Measurements from ENCODE around the gene CDH15. TPM values are rescaled to one million over a fixed set of nuclear protein-coding genes. Genes with fewer than 3 reads are reported as not detected.

The CDH15 gene
- total RNA-seq, 2 experiments from 2014 or later: not detected

DNA sequence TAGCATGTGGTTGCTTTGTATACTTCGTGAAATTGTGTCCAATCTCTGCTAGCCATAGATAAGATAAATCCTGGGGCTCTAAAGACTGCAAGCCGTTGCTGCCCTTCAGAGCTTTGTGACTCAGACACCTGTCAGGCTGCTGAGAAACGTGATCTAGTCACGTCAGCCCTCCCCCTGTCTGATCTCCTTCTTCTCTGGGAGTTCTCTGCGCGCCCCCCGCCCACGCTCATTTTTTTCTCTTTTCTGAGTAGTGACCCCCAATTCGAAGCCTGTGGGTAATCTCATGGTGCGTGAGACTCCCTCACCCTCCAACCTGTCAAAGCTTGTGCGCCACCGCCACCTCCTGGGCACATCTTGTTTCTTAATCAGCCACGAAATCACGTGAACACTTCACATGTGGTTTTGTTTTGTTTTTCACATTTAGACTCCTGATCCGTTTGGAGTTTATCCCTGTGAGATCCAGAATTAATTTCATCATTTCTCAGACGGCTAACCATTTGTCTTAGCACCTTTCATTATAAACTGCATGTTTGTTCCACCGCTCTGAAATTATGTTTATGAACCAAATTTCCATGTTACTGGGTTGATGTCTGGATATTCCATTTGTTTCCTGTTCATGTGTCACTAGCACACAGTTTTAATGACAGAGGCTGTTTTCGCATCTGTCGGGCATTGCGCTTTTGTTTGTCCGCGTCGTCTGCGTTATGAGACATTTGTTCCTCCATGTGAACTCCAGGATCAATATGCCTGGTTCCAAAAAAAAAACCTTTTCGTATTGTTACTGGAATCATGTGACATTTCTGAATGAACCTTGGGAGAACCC, 45.0 kb downstream of the CDH15 start:
- H3K4me1 Mint-ChIP-seq (ENCODE audit: low read depth): peaks cover 31% of the 10 kb centered on the region
- CTCF ChIA-PET: interaction anchor here (0.9 to 1.6 kb wide), 8 partner anchors 24 to 479 kb away, joined by 3 to 7 read pairs (median 3); partner anchors contain the start of gene SPG7
- peak overlapping the region; percentile 82 for H3K4me3 Mint-ChIP-seq
- H3K27me3 ChIP-seq (ENCODE audit: control insufficient read depth in 1 of 2, insufficient read depth in 2 of 2, low read length in 2 of 2): no peaks in the 10 kb centered on the region
- H3K27me3 Mint-ChIP-seq: no peaks in the 10 kb centered on the region
- POLR2A ChIA-PET: interaction anchor here (0.6 to 2.5 kb wide), 8 partner anchors 24 to 405 kb away, joined by 3 to 20 read pairs (median 10); partner anchors contain the start of genes ACSF3, APRT, CDH15 and GALNS
- intact Hi-C loops (cut with DNase I, micrococcal nuclease): loop anchor here (1.0 to 5.0 kb wide), 11 partner anchors 24 to 646 kb away; partner anchors contain the start of genes GALNS (in 2 of the 2), TRAPPC2L (in 2 of the 2), CDH15 (in 1 of the 2) and ZC3H18 (in 1 of the 2)
- peaks cover 30% of the 10 kb centered on the region for H3K4me1 ChIP-seq (ENCODE audit: insufficient read depth, low read length)
- H3K27ac Mint-ChIP-seq: peak overlapping the region; percentile 80
- H3K36me3 Mint-ChIP-seq (ENCODE audit: low read depth): peaks cover 23% of the 10 kb centered on the region
- peak overlapping the region; percentile 96 to 98 for H3K27ac ChIP-seq (ENCODE audit: low read depth in 1 of 2, low read length in 2 of 2)
- TF ChIP-seq, protein P1, sequence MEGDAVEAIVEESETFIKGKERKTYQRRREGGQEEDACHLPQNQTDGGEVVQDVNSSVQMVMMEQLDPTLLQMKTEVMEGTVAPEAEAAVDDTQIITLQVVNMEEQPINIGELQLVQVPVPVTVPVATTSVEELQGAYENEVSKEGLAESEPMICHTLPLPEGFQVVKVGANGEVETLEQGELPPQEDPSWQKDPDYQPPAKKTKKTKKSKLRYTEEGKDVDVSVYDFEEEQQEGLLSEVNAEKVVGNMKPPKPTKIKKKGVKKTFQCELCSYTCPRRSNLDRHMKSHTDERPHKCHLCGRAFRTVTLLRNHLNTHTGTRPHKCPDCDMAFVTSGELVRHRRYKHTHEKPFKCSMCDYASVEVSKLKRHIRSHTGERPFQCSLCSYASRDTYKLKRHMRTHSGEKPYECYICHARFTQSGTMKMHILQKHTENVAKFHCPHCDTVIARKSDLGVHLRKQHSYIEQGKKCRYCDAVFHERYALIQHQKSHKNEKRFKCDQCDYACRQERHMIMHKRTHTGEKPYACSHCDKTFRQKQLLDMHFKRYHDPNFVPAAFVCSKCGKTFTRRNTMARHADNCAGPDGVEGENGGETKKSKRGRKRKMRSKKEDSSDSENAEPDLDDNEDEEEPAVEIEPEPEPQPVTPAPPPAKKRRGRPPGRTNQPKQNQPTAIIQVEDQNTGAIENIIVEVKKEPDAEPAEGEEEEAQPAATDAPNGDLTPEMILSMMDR (IDR thresholded peaks at IDR 0.05): peak; percentile 85
- peak; percentile 71 to 90 (median 80) for DNase-seq
- peaks cover 10% of the 10 kb centered on the region for H3K36me3 ChIP-seq (ENCODE audit: insufficient read depth, low read length)
- H3K9me3 ChIP-seq (ENCODE audit: control insufficient read depth in 1 of 2, insufficient read depth in 1 of 2, low read length in 2 of 2): no peaks in the 10 kb centered on the region
- no peaks in the 10 kb centered on the region for H3K9me3 Mint-ChIP-seq
- peak overlapping the region; percentile 94 for H3K4me3 ChIP-seq (ENCODE audit: low read length)
- peak; percentile 74 for ATAC-seq (ENCODE audit: poor library complexity)

DNA sequence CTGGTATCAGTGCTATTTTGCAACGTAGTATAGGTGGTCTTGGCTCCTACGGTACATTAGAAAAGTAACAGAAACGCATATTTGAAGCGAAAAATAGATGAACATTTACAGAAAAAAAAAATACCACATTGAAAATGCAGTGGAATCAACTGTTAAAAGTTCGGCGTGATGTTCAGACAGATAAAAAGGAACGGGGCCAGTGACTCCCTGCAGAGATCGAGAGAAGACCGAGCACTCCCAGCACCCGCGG, 45.5 kb downstream of the CDH15 start:
- Histone ChIP-seq H3K27ac (ENCODE audit: low read depth in 1 of 2, low read length in 2 of 2) (peak overlapping the region; percentile 96 to 98), H3K27me3 (ENCODE audit: control insufficient read depth in 1 of 2, insufficient read depth in 2 of 2, low read length in 2 of 2) (no peaks in the 10 kb centered on the region), H3K36me3 (ENCODE audit: insufficient read depth, low read length) (peaks cover 14% of the 10 kb centered on the region), H3K4me3 (ENCODE audit: low read length) (peak overlapping the region; percentile 94), H3K9me3 (ENCODE audit: control insufficient read depth in 1 of 2, insufficient read depth in 1 of 2, low read length in 2 of 2) (no peaks in the 10 kb centered on the region), H3K4me1 (ENCODE audit: insufficient read depth, low read length) (peaks cover 30% of the 10 kb centered on the region)
- H3K27ac Mint-ChIP-seq: peak overlapping the region; percentile 80
- peaks cover 33% of the 10 kb centered on the region for H3K4me1 Mint-ChIP-seq (ENCODE audit: low read depth)
- intact Hi-C loops (cut with DNase I, micrococcal nuclease): loop anchor here (2.0 to 5.0 kb wide), 8 partner anchors 24 to 646 kb away; partner anchors contain the start of genes GALNS (in 2 of the 2), TRAPPC2L (in 2 of the 2), CDH15 (in 1 of the 2) and ZC3H18 (in 1 of the 2)
- CTCF ChIA-PET: interaction anchor here (0.9 to 1.3 kb wide), 4 partner anchors 23 to 480 kb away, joined by 3 to 5 read pairs (median 5); no protein-coding TSS in a partner anchor
- no peaks in the 10 kb centered on the region for H3K27me3 Mint-ChIP-seq
- no peak for DNase-seq
- no peak for ATAC-seq (ENCODE audit: poor library complexity)
- POLR2A ChIA-PET: interaction anchor here (0.9 to 2.5 kb wide), 13 partner anchors 9 to 656 kb away, joined by 3 to 20 read pairs (median 6); partner anchors contain the start of genes APRT, CDH15, GALNS and TCF25
- TF ChIP-seq, protein P1 (IDR thresholded peaks at IDR 0.05): no peak
- H3K9me3 Mint-ChIP-seq: no peaks in the 10 kb centered on the region
- peak overlapping the region; percentile 82 for H3K4me3 Mint-ChIP-seq
- H3K36me3 Mint-ChIP-seq (ENCODE audit: low read depth): peaks cover 28% of the 10 kb centered on the region

DNA sequence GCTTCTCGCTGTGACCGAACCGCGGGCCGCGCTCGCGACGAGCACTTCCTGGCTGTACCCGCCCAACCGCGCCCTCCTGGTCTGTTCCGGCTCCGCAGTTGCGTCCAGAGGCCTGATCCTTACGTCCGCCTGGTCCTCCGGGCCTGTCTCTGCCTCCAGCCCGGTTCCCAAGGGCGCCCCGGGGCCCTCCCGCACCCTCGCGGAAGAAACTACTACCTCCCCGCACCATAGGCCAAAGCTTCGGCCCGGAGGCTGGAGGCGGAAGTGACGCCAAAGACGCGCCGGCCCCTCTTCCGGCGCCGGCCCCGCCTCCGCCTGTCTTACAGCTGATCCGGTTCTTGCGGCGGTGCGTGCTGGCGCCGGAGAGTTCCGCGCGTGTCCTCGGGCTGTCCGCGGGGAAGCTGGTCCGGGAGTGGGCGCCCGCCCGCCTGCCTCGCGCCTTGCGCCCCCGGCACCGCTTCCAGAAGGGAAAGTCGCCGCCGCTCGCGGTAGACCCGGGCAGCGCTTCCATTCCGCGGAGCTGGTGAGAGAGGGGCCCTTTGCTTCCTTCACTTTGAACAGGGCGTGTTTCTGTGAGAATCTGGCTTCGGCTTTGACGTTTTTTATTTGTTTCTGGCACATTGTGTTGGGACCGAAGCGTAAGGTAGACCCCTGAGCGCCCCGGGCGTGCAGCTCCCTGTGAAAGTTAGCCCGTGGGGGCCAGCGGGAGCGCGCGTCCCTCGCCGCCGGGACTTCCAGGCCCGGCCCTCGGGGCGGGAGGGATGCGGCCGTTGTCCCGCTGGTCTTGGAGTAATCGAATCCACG, 46.0 kb downstream of the CDH15 start, which contains the start of gene ZNF778:
ZNF778 (plus strand) TSS at position 316 of the 804 bp plus-strand sequence. CDS start 3,425 bp downstream, outside the sequence.
- no peaks in the 10 kb centered on the region for H3K9me3 Mint-ChIP-seq
- H3K27ac Mint-ChIP-seq: peak within 1 kb of the TSS; percentile 80
- H3K4me1 Mint-ChIP-seq (ENCODE audit: low read depth): peaks cover 33% of the 10 kb centered on the region

More for the DNA sequence above, 46.0 kb downstream of the CDH15 start, which contains the start of gene ZNF778:
- H3K27me3 ChIP-seq (ENCODE audit: control insufficient read depth in 1 of 2, insufficient read depth in 2 of 2, low read length in 2 of 2): no peaks in the 10 kb centered on the region
- Mint-ChIP-seq H3K36me3 (ENCODE audit: low read depth) (peaks cover 33% of the 10 kb centered on the region), H3K27me3 (no peaks in the 10 kb centered on the region), H3K4me3 (peak within 1 kb of the TSS; percentile 82)
- CTCF ChIA-PET: interaction anchor here (0.9 to 1.3 kb wide), 4 partner anchors 23 to 480 kb away, joined by 3 to 5 read pairs (median 5); no protein-coding TSS in a partner anchor
- TF ChIP-seq, protein P1 (IDR thresholded peaks at IDR 0.05): no peak
- H3K9me3 ChIP-seq (ENCODE audit: control insufficient read depth in 1 of 2, insufficient read depth in 1 of 2, low read length in 2 of 2): no peaks in the 10 kb centered on the region
- DNase-seq (peak; percentile 64 to 93 (median 76)), ATAC-seq (ENCODE audit: poor library complexity) (peak; percentile 75)
- peak within 1 kb of the TSS; percentile 94 for H3K4me3 ChIP-seq (ENCODE audit: low read length)
- H3K4me1 ChIP-seq (ENCODE audit: insufficient read depth, low read length): peaks cover 30% of the 10 kb centered on the region
- peaks cover 19% of the 10 kb centered on the region for H3K36me3 ChIP-seq (ENCODE audit: insufficient read depth, low read length)
- POLR2A ChIA-PET: interaction anchor here (0.6 to 2.5 kb wide), 17 partner anchors 9 to 804 kb away, joined by 3 to 20 read pairs (median 5); partner anchors contain the start of genes APRT, CDH15, GALNS and SPG7
- H3K27ac ChIP-seq (ENCODE audit: low read depth in 1 of 2, low read length in 2 of 2): peak within 1 kb of the TSS; percentile 96 to 98
- intact Hi-C loops (cut with DNase I, micrococcal nuclease): loop anchor here (2.0 to 5.0 kb wide), 8 partner anchors 25 to 647 kb away; partner anchors contain the start of genes GALNS (in 2 of the 2), TRAPPC2L (in 2 of the 2), CDH15 (in 1 of the 2) and ZC3H18 (in 1 of the 2)
